BE2C (cell line): ENCODE data around the gene SPRED2.

Source experiments
- DNase-seq: peaks from one replicate; pipeline ENCODE4 v3.0.0-alpha.2; 2020
- H3K27me3 ChIP-seq: fragments of 250-450 bp; sonication (Bioruptor Pico); 2 replicates; pipeline ENCODE4 v1.5.1; 2020; ENCODE audit warnings: mild to moderate bottlenecking
- H3K36me3 ChIP-seq: fragments of 250-450 bp; sonication (Bioruptor Pico); 2 replicates; pipeline ENCODE4 v1.5.1; 2020; ENCODE audit warnings: mild to moderate bottlenecking
- H3K4me1 ChIP-seq: fragments of 250-450 bp; sonication (Bioruptor Pico); 2 replicates; pipeline ENCODE4 v1.5.1; 2020
- H3K4me3 ChIP-seq: 2 replicates; pipeline ENCODE4 v1.5.1; 2011; ENCODE audit warnings: low read depth, low read length
- H3K9me3 ChIP-seq: fragments of 250-450 bp; sonication (Bioruptor Pico); 2 replicates; pipeline ENCODE4 v1.5.1; 2020
- TF ChIP-seq, protein P1 (sequence below): IDR thresholded peaks from 2 replicates; pipeline ENCODE4 v1.5.1; 2012; ENCODE audit warnings: mild to moderate bottlenecking, low read depth, low read length

The SPRED2 gene

DNA sequence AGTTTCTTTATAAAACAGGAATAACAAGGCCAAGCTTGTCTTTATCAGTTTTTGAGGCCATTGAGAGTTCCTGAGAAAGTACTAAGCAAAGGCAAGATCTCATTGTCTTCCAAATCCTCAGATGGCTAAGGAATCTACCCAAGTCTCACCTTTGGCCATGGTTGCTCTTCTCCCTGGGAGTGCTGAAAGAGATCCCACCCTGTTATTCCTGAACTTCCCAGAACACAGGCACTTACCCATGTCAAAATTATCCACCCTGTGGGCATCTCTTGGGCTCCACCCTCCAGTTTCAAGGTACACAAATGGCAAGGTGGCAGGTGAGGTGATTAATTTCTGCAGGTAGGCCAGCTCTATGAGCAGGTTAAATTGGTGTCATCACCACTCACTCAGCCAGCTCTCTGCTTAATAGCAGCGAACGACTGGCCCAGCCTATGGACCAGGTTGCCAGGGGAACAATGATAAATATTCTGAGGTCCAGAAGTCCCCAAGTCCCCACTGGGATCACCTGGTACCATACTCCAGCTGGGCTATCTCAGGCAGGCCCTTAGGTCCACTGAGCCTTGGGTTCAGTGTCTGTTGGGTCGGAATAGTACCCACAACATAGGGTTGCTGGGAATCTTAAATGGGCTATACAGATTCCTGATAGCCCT, 2.3 kb upstream of the SPRED2 start:
- DNase-seq, result no peak
- Histone ChIP-seq H3K36me3 (peaks cover 3% of the 10 kb centered on the region; the same call in 1 of the 2 replicates), H3K9me3 (no peaks in the 10 kb centered on the region), H3K27me3 (no peaks in the 10 kb centered on the region), H3K4me1 (peaks cover 8% of the 10 kb centered on the region), H3K4me3 (no peak overlapping the region)
- TF ChIP-seq, protein P1, sequence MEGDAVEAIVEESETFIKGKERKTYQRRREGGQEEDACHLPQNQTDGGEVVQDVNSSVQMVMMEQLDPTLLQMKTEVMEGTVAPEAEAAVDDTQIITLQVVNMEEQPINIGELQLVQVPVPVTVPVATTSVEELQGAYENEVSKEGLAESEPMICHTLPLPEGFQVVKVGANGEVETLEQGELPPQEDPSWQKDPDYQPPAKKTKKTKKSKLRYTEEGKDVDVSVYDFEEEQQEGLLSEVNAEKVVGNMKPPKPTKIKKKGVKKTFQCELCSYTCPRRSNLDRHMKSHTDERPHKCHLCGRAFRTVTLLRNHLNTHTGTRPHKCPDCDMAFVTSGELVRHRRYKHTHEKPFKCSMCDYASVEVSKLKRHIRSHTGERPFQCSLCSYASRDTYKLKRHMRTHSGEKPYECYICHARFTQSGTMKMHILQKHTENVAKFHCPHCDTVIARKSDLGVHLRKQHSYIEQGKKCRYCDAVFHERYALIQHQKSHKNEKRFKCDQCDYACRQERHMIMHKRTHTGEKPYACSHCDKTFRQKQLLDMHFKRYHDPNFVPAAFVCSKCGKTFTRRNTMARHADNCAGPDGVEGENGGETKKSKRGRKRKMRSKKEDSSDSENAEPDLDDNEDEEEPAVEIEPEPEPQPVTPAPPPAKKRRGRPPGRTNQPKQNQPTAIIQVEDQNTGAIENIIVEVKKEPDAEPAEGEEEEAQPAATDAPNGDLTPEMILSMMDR, result no peak

DNA sequence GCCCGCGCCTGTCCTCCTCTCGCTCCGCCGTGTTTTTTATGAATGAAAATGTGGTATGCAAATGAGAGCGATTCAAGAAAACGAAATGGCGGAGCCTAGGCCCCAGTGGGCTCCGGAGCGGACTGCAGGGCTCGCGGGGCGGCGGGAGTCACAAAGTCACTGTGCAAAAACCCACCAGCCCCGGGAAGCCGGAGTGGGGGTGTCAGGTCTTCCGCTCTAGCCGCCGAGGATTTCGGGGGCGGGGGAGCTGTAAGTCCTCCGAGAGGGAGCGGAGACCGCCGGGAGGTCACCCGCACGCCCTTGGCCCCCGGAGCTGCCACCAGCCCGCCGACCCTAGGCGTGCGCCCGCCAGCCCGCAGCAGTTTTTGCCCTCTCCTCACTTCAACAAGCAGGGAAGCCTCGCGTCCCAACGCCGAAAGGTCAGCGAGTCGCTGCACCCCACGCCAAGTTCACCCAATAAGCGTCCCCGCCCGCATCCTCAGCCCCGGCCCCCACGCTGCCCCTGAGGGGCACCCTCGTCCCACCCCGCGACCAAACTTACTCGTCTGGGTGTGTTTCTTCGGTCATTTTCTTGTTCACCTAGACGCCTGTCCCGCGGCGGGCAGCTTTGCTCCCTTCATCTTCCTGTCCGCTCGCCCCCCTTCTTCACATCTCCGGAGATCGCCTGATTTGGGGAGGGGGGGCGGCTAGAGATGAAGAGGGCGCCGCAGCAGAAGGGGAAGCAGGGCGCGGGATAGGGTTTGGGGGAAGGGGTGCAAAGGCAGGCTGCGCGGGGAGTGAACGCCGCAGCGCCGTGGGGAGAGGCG, 775 bp downstream of the SPRED2 start:
- Histone ChIP-seq H3K27me3 (no peaks in the 10 kb centered on the region), H3K9me3 (no peaks in the 10 kb centered on the region), H3K36me3 (peaks cover 3% of the 10 kb centered on the region; the same call in 1 of the 2 replicates), H3K4me3 (peak overlapping the region; percentile 71), H3K4me1 (no peaks in the 10 kb centered on the region)
- DNase-seq, result peak; percentile 28
- TF ChIP-seq, protein P1, result no peak

DNA sequence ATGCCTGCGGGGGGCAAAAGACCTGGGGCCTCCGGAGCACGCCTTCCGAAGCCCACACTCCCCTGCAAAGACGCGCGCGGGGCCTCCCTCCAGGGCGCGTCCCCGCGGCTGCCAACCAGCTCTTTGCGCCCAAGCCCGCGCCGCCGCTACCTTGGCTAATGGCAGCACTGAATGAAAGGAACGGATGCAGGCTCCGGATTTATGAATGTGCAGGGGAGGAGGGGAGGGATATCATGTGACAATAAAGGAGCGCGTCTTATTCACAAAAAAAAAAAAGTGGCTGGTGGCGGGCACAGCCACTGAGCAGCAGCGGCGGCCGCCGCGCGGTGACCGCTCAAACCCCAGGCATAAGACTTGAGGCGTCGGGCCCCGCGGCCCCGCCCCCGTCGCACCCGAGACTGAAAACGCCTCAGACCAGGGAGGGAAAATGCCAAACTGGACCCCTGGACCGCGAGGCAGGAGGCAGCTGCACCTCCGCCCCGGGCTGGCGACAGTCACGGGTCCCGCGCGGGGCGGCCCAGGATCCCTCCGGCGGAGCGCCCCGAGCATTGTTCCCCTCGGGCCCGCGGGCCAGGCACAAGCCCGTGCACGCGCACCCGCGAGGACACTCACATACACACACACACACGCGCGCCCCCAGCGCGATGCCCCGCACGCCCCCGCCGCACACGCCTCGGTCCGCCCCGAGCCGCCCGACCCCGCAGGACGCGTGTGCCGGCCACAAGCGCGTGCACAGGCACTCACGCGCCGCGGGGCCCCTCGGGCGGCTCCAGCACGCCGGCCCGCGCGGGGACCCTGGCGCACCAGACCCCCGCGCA, 1.6 kb downstream of the SPRED2 start:
- TF ChIP-seq, protein P1, result no peak
- H3K36me3 ChIP-seq, result peaks cover 3% of the 10 kb centered on the region; the same call in 1 of the 2 replicates

DNA sequence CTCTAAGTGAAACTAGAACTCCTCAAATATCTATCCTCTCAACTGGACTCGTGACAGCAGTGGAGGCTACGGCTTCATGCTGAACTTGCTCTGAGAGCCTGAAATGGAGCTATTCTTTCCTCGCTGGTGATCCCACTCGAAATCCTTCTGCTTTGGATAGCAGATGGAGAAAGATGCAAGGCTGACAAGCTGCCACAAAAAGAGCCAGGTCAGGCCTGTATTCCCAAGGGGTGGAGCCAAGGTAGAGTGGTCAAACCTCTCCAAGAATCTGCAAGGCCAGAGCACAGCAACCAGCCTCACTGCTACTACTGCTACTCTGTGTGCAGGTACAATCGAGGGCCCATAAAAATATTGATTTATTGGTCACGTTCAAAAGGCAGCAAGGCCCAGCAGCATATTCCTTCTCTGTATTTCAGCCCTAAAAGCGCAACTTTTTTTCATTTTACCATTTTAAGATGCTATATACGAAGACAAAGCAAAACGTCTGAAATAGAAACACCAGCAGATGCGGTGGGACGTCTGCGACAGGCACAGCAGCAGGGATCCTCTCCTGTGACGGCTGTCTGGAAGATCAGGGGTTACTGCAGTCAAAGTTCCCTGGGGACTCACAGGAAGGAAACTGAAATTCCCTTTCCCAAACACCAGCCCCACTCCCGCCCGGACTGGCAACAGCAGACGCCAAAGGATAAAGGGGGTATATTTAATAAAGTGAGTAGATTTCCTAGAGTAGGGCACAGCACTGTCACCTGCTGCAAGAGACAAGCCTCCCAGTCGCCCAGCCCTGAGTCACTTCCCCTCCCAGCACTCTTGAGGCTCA, 2.4 kb downstream of the SPRED2 start:
- H3K9me3 ChIP-seq, result no peaks in the 10 kb centered on the region
- TF ChIP-seq, protein P1, result no peak
- peak; percentile 57 for DNase-seq
- no peaks in the 10 kb centered on the region for H3K27me3 ChIP-seq
- peak overlapping the region; percentile 71 for H3K4me3 ChIP-seq
- no peaks in the 10 kb centered on the region for H3K4me1 ChIP-seq
- peaks cover 3% of the 10 kb centered on the region; the same call in 1 of the 2 replicates for H3K36me3 ChIP-seq

More for the DNA sequence above, 1.6 kb downstream of the SPRED2 start:
- Histone ChIP-seq H3K9me3 (no peaks in the 10 kb centered on the region), H3K4me3 (peak overlapping the region; percentile 71), H3K27me3 (no peaks in the 10 kb centered on the region), H3K4me1 (no peaks in the 10 kb centered on the region)
- peak; percentile 59 for DNase-seq

DNA sequence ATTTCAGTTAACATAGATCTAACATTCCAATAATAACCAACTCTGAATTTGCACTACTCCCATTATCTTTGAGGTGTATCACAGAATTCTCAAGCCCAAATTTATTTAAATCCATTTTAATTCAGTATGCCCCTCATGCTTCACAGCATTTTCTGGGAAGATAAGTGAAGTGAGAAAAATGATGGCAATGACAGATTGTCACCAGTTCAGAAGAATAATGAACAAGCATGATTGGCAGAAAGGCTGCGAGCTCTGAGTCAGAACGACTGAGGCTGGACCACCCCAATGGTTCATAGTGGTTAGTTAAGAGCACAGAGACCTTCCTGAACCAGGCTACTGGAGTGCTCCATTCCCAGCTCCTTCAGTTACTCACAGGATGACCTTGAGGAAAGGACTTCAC, 4.9 kb downstream of the SPRED2 start:
- Histone ChIP-seq H3K27me3 (no peaks in the 10 kb centered on the region), H3K4me1 (no peaks in the 10 kb centered on the region), H3K9me3 (no peaks in the 10 kb centered on the region), H3K36me3 (peaks cover 3% of the 10 kb centered on the region; the same call in 1 of the 2 replicates), H3K4me3 (no peak overlapping the region)
- DNase-seq, result no peak
- TF ChIP-seq, protein P1, result no peak
